Body of pancreas (tissue), 4 donors: ENCODE data around the gene HSD17B4.
"Not testable (repeated sequence)": the region's sequence is repeated elsewhere in the genome, so short reads cannot be mapped to it uniquely, and the experiment has no call there.

Source experiments
- POLR2A ChIP-seq, 3 donors: fragments of 450-650 bp; IDR thresholded peaks; one replicate each; pipeline ENCODE4 v1.6.1; 2016; ENCODE audit warnings: antibody characterized with exemption in 3 of 3, mild to moderate bottlenecking in 2 of 3
- TF ChIP-seq, protein P1 (sequence below), 7 experiments: fragments of 450-650 bp in 4 of 7; fragments of 200-600 bp in 3 of 7; sonication (generic) in 3 of 7; IDR thresholded peaks; one replicate each; pipeline ENCODE4 v1.5.1; 2016 to 2019; ENCODE audit warnings: antibody characterized with exemption in 7 of 7

DNA sequence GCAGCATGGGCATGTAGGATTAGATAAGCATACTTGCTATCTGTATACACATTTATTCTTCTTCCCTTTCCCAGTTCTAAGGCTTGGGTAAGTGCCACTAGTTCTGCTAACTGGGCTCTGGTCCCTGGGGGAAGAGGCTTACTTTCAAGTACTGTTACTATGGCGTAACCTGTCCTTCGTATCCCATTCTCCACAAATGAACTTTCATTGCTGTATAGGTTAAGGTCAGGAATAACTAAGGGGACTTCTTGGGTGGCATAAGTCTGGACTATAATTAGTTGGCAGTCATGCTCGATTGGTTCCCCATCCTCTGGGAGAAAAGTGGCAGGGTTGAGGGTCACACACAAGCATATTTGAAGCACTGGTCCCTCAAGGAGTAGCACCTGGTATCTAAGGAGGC is 23.7 kb upstream of the HSD17B4 start:
- TF ChIP-seq POLR2A (IDR thresholded peaks at IDR 0.05), result not testable (repeated sequence)
- TF ChIP-seq, protein P1, sequence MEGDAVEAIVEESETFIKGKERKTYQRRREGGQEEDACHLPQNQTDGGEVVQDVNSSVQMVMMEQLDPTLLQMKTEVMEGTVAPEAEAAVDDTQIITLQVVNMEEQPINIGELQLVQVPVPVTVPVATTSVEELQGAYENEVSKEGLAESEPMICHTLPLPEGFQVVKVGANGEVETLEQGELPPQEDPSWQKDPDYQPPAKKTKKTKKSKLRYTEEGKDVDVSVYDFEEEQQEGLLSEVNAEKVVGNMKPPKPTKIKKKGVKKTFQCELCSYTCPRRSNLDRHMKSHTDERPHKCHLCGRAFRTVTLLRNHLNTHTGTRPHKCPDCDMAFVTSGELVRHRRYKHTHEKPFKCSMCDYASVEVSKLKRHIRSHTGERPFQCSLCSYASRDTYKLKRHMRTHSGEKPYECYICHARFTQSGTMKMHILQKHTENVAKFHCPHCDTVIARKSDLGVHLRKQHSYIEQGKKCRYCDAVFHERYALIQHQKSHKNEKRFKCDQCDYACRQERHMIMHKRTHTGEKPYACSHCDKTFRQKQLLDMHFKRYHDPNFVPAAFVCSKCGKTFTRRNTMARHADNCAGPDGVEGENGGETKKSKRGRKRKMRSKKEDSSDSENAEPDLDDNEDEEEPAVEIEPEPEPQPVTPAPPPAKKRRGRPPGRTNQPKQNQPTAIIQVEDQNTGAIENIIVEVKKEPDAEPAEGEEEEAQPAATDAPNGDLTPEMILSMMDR (IDR thresholded peaks at IDR 0.05), result not testable (repeated sequence)
